Lower leg skin (tissue), 4 donors: ENCODE measurements around the gene ARMC12. TPM values are rescaled to one million over a fixed set of nuclear protein-coding genes. Genes with fewer than 3 reads are reported as not detected.
"Not testable (repeated sequence)": the region's sequence is repeated elsewhere in the genome, so short reads cannot be mapped to it uniquely, and the experiment has no call there.

ENCODE experiments used
- DNase-seq, 2 donors: peaks; one replicate each; pipeline ENCODE4 v3.0.0-alpha.2; 2019; ENCODE audit warnings: low spot score in 2 of 2
- H3K4me3 ChIP-seq: fragments of 200-600 bp; sonication (generic); 2 replicates; pipeline ENCODE4 v1.5.1; 2017; ENCODE audit warnings: mild to moderate bottlenecking, low read depth; ENCODE audit not compliant: poor library complexity, severe bottlenecking
- POLR2A ChIP-seq, 2 donors: fragments of 450-650 bp; IDR thresholded peaks; one replicate each; pipeline ENCODE4 v1.6.1; 2016 to 2017; ENCODE audit warnings: antibody characterized with exemption in 2 of 2, mild to moderate bottlenecking in 1 of 2, moderate library complexity in 1 of 2
- WGBS, 2 donors: methylation state at CpG; one replicate each; pipeline ENCODE4 v1.1.5; 2018; 5-methylcytosine and 5-hydroxymethylcytosine counted together
- intact Hi-C: fragments of 100-400 bp; cut with DNase I; formaldehyde crosslinking; loops from one replicate; pipeline ENCODE4 v1.15.0; 2023; ENCODE audit warnings: low total_unique reads
- total RNA-seq, 4 donors: library from RNA; depleted of rRNA; stranded (reverse); fragments of >200 nt; gene quantifications; one replicate each; pipeline ENCODE4 v1.1.0, GENCODE V29; 2016
- TF ChIP-seq, protein P1 (sequence below), 3 donors: fragments of 450-650 bp; IDR thresholded peaks; one replicate each; pipeline ENCODE4 v1.5.1; 2016; ENCODE audit warnings: antibody characterized with exemption in 3 of 3, mild to moderate bottlenecking in 3 of 3, moderate library complexity in 2 of 3

Gene ARMC12
- total RNA-seq, 4 donors from 2014 or later, result 0.52 TPM; not detected in 3

DNA sequence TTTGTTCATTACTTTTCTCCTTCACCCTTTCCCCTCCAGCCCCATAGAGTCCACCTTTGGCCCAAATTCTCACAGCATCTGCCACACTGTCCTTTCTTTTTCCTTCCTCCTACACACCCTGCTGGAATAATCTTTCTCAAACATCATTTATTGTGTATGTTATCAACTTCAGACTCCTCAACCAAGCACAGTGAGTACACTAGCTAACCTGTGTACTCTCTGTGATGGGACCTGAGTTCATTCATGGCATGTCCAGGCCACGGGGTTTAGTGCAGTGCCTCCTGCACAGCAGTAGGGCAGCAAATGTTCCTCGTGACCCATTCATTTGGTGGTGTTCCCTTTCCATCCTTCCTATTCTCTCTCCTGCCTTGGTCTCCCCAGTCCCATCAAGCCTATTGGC, 7.1 kb upstream of the ARMC12 start:
- no peak overlapping the region for H3K4me3 ChIP-seq
- intact Hi-C loops, result no loop called here
- WGBS, 2 donors, result 25 to 46% methylated on average over 2 of the region's 2 CpGs
- TF ChIP-seq, protein P1, sequence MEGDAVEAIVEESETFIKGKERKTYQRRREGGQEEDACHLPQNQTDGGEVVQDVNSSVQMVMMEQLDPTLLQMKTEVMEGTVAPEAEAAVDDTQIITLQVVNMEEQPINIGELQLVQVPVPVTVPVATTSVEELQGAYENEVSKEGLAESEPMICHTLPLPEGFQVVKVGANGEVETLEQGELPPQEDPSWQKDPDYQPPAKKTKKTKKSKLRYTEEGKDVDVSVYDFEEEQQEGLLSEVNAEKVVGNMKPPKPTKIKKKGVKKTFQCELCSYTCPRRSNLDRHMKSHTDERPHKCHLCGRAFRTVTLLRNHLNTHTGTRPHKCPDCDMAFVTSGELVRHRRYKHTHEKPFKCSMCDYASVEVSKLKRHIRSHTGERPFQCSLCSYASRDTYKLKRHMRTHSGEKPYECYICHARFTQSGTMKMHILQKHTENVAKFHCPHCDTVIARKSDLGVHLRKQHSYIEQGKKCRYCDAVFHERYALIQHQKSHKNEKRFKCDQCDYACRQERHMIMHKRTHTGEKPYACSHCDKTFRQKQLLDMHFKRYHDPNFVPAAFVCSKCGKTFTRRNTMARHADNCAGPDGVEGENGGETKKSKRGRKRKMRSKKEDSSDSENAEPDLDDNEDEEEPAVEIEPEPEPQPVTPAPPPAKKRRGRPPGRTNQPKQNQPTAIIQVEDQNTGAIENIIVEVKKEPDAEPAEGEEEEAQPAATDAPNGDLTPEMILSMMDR (IDR thresholded peaks at IDR 0.05), result no peak
- no peak for TF ChIP-seq POLR2A (IDR thresholded peaks at IDR 0.05)
- DNase-seq, result no peak

GRCh38 chr6:35730745-35731413, 6.0 kb upstream of the ARMC12 start:
- 6 to 9% methylated on average over 10 to 15 of the region's 15 CpGs for WGBS, 2 donors
- intact Hi-C loops, result no loop called here
- TF ChIP-seq, protein P1 (IDR thresholded peaks at IDR 0.05), result no peak
- no peak for TF ChIP-seq POLR2A (IDR thresholded peaks at IDR 0.05)
- no peak overlapping the region for H3K4me3 ChIP-seq
- DNase-seq, result no peak

- H3K4me3 ChIP-seq, result no peak overlapping the region
- intact Hi-C loops, result no loop called here
- 0% methylated on average over 1 to 7 of the region's 23 CpGs for WGBS, 2 donors
- peak in 1 of 2 donors; percentile 76 for TF ChIP-seq POLR2A (IDR thresholded peaks at IDR 0.05)
- TF ChIP-seq, protein P1 (IDR thresholded peaks at IDR 0.05), result no peak
- DNase-seq, result peak; percentile 96 to 100
Observed at GRCh38 chr6:35731414-35731735, 5.5 kb upstream of the ARMC12 start.

GRCh38 chr6:35731736-35732532, 4.9 kb upstream of the ARMC12 start:
- H3K4me3 ChIP-seq, result no peak overlapping the region
- intact Hi-C loops, result no loop called here
- no peak for TF ChIP-seq POLR2A (IDR thresholded peaks at IDR 0.05)
- TF ChIP-seq, protein P1 (IDR thresholded peaks at IDR 0.05), result no peak
- peak; percentile 96 to 100 for DNase-seq
- WGBS, 2 donors, result 1% methylated on average over 43 to 61 of the region's 61 CpGs

GRCh38 chr6:35733633-35734032, 3.2 kb upstream of the ARMC12 start:
- TF ChIP-seq, protein P1 (IDR thresholded peaks at IDR 0.05), result no peak
- no peak for TF ChIP-seq POLR2A (IDR thresholded peaks at IDR 0.05)
- DNase-seq, result no peak
- H3K4me3 ChIP-seq, result no peak overlapping the region
- intact Hi-C loops, result loop anchor here (2.0 kb wide), 1 partner anchor 435 kb away; no protein-coding TSS in a partner anchor
- WGBS, 2 donors, result 74 to 78% methylated on average over 8 of the region's 8 CpGs

GRCh38 chr6:35734319-35734718, 2.5 kb upstream of the ARMC12 start:
- WGBS, 2 donors, result 89 to 95% methylated on average over 12 of the region's 12 CpGs
- intact Hi-C loops, result loop anchor here (2.0 kb wide), 1 partner anchor 436 kb away; no protein-coding TSS in a partner anchor
- not testable (repeated sequence) for DNase-seq, H3K4me3 ChIP-seq
